T-helper 22 cell (primary cell): ENCODE results near the gene IGF1R.

Source experiments
- DNase-seq: peaks from one replicate; pipeline ENCODE4 v3.0.0-alpha.2; 2020; ENCODE audit warnings: low read depth

IGF1R gene

GRCh38 chr15:98746375-98747155 lies 98.2 kb downstream of the IGF1R start:
- no peak for DNase-seq

DNA sequence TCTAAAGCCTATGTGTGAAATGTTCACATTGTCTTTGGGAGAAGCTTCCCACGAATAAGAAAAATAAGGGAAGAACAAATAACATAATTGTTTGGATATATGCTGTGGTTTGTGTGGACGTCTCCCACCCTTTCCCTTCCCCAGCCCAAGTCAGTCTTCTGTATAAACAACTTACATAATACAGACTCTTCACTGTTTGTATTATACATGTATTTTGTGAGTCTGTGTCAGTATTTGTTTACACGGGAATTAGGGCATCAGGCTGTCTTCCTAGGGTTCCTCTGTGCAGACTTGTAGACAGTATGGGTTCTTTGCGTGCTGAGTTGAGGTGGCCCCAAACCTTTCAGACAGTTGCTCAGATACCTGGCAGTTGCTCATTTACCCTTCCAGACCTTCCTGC lies 103.4 kb downstream of the IGF1R start:
- no peak for DNase-seq

- no peak for DNase-seq
These were observed 105.7 kb downstream of the IGF1R start for GRCh38 chr15:98753726-98754656.

DNA sequence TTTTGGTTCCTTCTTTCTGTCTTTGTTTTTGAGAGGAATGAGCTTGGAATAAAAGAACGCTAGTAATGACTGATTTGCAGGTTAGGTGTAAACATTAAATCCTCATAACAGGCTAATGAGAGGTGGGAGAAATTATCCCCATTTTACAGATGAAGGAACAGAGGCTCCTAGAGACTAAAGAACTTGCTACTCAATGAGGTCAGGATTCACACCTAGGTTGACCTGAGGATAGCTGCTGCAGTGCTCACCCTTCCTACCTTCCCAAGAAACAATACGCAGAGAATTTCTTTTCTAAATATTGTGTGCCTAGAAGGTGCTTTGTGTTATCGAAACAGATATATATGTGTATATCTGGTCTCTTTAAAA lies 106.3 kb downstream of the IGF1R start:
- no peak for DNase-seq

DNA sequence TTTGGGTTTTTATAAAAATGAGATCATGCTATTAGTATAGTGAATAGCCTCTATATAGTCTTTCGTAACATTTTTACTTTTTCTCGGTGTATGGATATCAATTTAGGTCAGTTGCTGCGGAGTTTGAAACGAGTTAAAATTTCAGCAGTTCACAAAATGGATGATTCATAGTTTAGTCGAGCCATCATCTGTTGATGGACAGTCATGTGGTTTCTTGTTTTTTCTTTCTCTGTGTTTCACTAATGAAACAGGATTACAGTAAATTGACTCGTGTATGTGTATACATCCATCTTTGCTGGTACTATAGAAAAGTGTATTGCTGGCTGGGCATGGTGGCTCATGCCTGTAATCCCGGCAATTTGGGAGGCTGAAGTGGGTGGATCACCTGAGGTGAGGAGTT lies 106.8 kb downstream of the IGF1R start:
- no peak for DNase-seq

GRCh38 chr15:98755781-98756180 lies 107.4 kb downstream of the IGF1R start:
- no peak for DNase-seq

DNA sequence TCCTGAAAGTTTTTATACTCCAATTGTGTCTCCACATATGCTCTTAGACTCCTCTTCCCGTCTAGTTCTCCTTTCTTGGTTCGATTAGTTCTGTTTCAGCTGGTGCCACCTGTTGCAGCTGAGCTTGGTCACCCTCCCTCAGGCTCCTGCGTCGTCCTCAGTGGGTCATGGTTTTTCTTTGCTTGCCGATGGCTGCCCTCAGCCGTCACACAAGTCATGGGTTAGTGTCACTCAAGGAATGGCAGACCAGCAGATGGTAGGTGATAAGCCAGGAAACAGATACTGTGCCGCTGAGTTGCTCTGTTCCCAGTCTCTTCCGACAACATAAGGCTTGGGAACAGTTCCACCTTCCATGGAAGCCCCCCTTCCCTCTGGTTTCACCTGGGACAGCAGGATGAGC lies 109.9 kb downstream of the IGF1R start:
- no peak for DNase-seq

GRCh38 chr15:98759277-98759676 lies 110.9 kb downstream of the IGF1R start:
- DNase-seq: no peak

DNA sequence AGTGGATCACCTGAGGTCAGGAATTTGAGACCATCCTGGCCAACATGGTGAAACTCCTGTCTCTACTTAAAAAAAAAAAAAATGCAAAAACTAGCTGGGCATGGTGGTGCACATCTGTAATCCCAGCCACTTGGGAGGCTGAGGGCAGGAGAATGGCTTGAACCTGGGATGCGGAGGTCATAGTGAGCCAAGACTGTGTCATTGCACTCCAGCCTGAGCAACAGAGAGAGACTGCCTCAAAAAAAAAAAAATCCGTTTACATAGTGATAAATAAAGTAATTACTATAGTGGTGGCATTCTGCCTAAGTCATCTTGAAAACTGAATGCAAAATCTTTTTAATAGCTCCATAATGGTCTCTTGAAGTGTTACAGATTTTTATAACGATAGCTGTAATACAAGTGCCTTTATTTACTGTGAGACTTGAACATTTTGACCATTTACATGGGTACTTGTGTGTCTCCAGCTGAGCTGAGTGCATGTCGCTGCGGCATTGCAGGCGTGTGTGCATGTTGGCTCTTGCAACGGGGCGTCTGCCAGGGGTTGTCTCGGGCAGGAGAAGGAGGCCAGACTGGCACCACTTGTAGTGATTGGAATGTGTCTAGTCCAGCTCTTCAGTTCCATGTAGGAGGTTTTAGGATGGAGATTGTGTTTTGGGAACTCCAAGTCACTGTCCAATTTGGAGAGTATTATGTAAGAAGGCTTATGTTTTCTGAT lies 111.9 kb downstream of the IGF1R start:
- no peak for DNase-seq

DNA sequence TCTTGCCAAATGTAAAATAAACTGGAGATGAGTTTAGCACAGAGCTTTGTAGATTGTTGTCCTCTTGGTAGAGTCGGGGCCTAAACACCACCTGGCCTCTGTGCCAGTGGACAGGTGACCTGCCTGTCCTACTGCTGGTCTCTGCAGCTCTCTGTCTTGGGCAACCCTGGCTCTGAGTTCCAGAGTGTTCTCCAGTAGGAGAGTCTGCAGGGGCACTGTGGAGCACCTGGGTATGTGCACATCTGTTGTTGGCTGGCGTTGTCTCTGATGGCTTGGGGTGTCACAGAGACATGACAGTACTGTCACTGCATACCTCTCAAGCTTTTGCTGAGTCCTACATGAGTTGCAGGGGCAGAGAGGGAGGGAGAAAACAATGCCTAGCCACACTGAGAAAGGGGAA lies 112.6 kb downstream of the IGF1R start:
- no peak for DNase-seq

DNA sequence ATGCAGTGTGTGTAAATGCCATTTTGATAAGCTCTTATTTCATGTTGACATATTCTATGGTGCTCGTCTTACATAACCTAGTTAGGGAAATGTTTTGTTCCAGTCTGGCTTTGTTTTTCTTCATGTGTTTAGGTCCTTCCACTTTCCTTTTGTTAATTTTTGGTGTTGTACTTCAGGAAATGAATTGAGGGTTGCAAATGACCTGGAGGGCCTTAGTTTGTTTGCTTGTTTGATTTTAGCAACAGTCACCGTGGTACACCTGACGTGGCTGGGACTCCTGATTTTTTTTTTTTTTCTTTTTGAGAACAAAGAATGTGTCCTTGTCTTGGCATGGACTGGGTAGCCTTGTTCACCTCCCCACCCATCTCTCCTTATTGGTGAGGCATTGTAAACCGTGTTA lies 114.8 kb downstream of the IGF1R start:
- no peak for DNase-seq

DNA sequence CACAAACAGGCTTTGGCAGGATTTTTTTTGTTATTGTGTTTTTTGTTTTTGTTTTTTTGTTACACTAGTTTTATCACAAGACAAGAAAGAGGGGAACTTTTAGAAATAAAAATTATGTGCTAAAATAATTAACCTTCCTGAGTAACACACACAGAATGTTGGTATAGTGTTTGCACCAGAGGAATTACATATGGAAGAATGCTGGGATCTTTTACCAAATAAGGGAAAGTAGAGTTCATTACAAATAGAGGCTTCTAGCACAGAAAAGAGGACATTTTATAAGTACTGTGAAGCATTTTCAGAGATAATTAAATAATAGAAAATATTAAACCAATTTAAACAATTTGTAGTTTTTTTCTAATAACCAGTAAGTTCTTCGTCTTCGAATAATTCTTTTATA lies 116.0 kb downstream of the IGF1R start:
- DNase-seq: no peak

GRCh38 chr15:98765610-98766009 lies 117.3 kb downstream of the IGF1R start:
- DNase-seq: no peak

GRCh38 chr15:98767692-98768091 lies 119.4 kb downstream of the IGF1R start:
- DNase-seq: no peak

- no peak for DNase-seq
These were observed 121.5 kb downstream of the IGF1R start for GRCh38 chr15:98769867-98770266.

GRCh38 chr15:98770984-98771383 lies 122.6 kb downstream of the IGF1R start:
- no peak for DNase-seq

DNA sequence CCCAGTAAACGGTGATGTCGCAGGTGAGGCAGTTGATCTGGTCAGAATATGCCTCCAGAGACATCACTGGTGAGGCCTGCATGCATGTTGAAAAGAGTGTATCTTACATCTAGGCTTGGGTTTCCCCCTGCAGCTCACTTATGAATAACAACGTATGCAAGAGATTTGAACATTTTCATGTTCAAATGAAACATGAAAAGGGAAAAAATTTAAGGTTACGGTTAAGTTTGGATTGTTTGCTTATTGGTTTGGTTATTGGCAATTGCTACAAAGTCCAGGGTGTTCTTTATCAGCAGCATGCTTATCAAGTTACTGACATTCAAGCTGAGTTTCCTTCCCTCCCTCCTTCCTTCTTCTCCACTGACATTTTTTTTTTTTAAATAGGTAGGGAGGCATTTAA lies 123.2 kb downstream of the IGF1R start:
- no peak for DNase-seq

DNA sequence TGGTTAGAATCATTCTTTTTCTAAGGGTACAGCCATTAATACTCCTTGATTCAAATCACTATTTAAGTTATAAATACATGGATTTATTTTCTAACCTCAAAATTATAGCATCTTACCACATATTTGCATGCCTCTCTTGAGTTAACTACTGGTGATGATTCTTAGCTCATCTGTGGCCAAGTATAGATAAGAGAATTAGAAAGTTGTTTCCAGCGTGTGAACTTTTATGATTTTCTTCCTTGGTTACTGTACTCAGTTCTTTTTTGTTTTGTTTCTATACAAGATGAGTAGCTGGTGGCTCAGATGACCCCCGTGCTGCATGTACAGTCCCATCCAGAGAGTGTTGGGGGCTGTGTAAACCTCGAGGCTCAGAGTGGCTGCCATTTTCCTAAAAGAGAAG lies 124.6 kb downstream of the IGF1R start:
- DNase-seq: no peak

DNA sequence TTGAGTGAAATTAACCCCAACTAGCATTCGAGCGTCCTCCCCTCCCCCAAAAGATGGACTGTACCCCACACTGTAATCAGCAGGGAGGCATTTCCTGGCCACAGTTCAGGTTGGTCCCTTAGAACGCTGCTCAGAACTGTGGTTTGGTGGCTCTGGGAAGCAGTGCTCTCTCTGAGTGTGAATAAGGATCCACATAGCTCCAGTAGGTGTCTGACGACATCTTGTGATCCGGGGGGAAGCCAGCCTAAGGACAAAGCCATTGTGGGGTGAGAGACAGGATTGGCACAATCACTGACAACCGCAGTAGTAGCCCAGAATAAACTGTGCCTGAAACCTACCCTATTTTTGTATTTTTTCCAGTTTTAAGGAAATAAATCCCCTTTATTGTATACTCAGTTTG lies 125.3 kb downstream of the IGF1R start:
- no peak for DNase-seq

- DNase-seq: no peak
These were observed 126.6 kb downstream of the IGF1R start for GRCh38 chr15:98774756-98775497.

DNA sequence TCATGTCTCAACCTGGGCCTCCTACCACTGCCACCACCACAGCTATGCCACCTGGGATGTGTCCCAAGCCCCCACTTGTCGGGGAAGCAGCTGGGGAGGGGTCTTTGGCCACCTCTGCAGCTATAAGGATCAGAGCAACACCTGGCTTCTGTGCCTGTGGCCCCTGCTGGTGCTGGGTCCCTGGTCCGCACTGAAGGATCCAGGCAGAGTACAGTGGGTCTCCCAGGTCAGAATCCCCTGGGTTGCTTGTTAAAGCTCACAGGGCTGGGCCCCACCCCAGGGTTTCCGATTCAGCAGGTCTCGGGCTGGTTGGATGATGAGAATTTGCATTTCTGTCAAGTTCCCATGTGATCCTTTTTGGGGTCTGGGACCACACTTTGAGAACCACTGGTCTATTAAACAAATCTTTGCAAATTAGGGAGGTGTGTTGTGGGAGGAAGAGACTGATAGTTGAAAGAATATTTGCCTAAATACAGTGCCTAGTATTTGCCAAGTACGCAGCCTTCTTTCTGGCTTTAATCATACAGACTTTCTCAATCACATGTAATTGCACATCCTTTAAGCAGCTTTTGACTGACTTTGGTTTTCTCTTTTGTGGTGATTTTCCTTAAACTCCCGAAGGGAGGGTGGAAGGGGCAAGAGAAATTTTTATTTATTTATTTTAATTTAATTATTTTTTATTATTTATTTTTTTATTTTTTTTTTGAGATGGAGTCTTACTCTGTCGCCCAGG lies 127.3 kb downstream of the IGF1R start:
- DNase-seq: no peak
